ENCODE data around the gene PPM1A. TPM values are rescaled to one million over a fixed set of nuclear protein-coding genes. Genes with fewer than 3 reads are reported as not detected.

The PPM1A gene
- total RNA-seq, 1 donor, result 105 TPM

DNA sequence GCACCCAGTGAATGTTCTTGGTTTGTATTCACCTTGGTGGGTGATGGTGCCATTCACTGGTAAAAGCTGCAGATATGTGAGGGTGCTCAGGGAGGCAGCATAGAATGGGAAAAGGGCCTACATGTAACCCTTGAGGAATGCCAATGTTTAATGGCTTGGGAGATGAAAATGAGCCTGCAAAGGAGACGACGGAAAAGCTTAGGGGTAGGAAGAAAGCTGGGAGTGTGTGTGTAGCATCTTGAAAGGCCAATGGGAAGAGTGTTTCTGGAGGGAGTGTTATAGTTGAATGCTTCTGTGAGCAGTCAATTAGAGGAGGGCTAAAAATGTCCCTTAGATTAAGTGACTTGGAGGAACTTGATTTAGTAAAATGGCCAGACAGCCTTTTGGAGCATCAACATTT lies 24.9 kb downstream of the PPM1A start:
- no peaks in the 10 kb centered on the region for H3K27me3 ChIP-seq (ENCODE audit: insufficient read depth, low read length)
- H3K9me3 ChIP-seq (ENCODE audit: low read depth, low read length), result no peaks in the 10 kb centered on the region
- H3K4me3 ChIP-seq (ENCODE audit: low read length), result no peak overlapping the region
- H3K4me1 ChIP-seq (ENCODE audit: insufficient read depth, low read length), result peaks cover 19% of the 10 kb centered on the region

DNA sequence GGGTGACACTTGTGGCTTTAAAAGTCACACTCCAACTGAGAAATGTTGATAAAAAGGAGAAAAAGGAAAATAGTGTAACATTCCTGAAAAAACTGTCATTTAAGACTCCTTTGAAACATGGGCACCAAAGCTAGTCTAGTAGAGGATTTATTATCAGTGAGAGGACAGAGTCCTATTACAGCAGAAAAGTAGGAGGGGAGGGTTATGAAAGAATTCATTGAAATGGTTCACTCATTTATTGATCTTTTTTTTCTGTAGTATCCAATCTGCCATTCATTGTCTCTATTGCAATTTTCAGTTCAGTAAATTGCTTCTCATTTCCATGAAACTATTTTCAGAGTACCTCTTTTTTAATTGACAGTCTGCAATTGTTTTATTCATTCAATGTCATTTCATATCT lies 25.4 kb downstream of the PPM1A start:
- Histone ChIP-seq H3K4me1 (ENCODE audit: insufficient read depth, low read length) (peaks cover 19% of the 10 kb centered on the region), H3K27me3 (ENCODE audit: insufficient read depth, low read length) (no peaks in the 10 kb centered on the region), H3K4me3 (ENCODE audit: low read length) (no peak overlapping the region), H3K9me3 (ENCODE audit: low read depth, low read length) (no peaks in the 10 kb centered on the region)

DNA sequence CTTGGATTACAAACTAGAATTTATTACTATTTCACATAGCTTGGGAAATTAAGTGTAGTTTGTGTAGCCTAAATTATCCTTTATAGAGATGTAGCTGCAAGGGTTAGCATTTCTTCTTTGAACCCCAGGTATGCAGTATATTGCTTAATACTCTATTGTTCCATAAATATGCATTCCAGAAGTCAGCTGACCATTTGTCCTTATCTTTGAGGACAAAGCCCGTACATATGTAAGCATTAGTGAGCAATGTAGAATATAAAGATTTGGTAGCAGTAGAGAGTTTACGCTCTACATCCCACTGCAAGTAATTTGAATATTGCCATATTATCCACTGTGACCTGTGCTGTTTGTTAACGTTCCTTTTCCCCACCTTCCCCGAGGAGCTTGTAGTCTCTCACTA lies 26.9 kb downstream of the PPM1A start:
- H3K4me1 ChIP-seq (ENCODE audit: insufficient read depth, low read length), result peaks cover 18% of the 10 kb centered on the region
- no peaks in the 10 kb centered on the region for H3K9me3 ChIP-seq (ENCODE audit: low read depth, low read length)
- no peak overlapping the region for H3K4me3 ChIP-seq (ENCODE audit: low read length)
- no peaks in the 10 kb centered on the region for H3K27me3 ChIP-seq (ENCODE audit: insufficient read depth, low read length)

DNA sequence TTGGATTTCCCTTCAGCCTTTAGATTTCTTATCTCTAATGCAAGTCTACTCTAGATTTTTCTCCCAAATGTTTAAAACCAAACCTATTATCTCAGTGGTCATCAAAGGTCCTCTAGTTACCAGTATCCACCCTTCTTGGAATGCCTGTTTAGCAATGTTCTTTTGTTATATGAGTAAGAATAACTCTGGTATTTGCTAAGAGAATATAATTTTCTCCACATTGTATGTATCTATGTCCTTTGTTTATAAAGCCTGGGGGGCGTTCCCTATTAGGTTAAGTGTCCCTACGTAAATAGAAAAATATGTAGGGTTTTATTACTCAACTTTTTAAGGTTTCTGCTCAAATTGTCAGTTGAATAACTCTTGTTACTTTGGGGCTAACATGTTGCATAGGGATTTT lies 27.3 kb downstream of the PPM1A start:
- no peak overlapping the region for H3K4me3 ChIP-seq (ENCODE audit: low read length)
- peaks cover 16% of the 10 kb centered on the region for H3K4me1 ChIP-seq (ENCODE audit: insufficient read depth, low read length)
- H3K27me3 ChIP-seq (ENCODE audit: insufficient read depth, low read length), result no peaks in the 10 kb centered on the region
- no peaks in the 10 kb centered on the region for H3K9me3 ChIP-seq (ENCODE audit: low read depth, low read length)

DNA sequence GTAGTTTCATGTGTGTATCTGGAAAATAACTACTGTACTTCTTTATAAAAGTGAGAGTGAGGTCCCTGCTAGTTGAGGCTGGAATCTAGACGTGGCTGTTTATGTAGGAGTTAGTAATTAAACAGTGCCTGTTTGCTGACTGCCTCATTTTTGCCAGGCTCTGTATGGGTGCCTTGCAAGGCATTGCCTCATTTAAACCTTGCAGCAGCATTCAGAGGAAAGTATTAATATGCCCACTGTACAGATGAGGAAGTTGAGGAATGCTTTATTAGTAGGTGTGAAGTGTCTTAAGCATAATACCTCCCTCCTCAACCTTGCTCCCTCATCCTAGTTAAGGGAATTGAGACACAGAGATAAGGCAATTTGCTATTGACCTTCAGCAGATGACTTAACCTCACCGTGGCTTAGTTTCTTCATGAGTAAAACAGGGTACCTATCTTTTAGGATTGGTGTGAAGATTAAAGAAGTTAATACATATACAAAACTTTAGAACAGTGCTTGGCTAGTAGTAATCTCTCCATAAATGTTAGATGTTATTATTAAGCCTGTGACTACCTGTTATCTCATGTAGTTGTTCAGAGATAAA lies 28.7 kb downstream of the PPM1A start:
- Histone ChIP-seq H3K4me1 (ENCODE audit: insufficient read depth, low read length) (peaks cover 12% of the 10 kb centered on the region), H3K9me3 (ENCODE audit: low read depth, low read length) (no peaks in the 10 kb centered on the region), H3K27me3 (ENCODE audit: insufficient read depth, low read length) (no peaks in the 10 kb centered on the region), H3K4me3 (ENCODE audit: low read length) (no peak overlapping the region)

DNA sequence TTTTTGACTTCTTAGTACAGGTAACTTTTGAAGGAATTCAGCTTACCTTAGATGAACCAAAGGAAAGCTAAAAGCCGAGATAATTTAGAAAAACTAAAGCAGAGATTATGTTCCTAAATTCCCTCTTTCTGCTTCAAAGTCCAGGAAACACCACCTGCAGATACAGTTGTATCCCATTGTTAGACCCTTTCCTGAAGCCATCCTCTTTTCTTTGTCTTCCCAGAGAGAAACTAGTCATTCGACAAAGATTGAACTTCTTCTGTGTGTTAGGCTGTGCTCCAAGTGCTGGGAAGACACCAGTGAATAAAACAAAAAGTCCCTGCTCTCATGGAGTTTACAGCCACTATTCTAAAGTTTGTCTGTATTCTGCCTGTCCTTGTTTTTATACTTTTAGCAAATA lies 29.3 kb downstream of the PPM1A start:
- Histone ChIP-seq H3K4me1 (ENCODE audit: insufficient read depth, low read length) (peaks cover 12% of the 10 kb centered on the region), H3K9me3 (ENCODE audit: low read depth, low read length) (no peaks in the 10 kb centered on the region), H3K27me3 (ENCODE audit: insufficient read depth, low read length) (no peaks in the 10 kb centered on the region), H3K4me3 (ENCODE audit: low read length) (no peak overlapping the region)

DNA sequence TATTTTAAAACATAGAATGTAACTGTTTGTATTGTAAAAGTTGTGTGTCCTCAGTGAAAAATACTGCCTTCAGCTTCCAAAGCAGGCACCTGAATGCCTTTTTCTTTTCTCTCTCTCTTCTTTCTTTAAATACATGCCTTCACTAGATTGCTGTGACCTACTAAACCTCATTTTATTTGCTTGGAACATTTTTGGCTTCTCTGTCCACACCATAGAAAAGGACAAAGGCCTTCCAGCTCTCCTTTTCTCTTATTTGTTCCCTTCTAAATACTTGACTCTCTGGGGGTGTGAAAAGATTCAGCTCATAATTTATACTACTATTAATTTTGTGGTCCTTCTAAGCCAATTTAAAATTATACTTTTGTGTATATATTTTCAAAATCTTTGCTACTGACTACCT lies 38.4 kb downstream of the PPM1A start:
- no peaks in the 10 kb centered on the region for H3K27me3 ChIP-seq (ENCODE audit: insufficient read depth, low read length)
- H3K4me1 ChIP-seq (ENCODE audit: insufficient read depth, low read length), result no peaks in the 10 kb centered on the region
- no peaks in the 10 kb centered on the region for H3K9me3 ChIP-seq (ENCODE audit: low read depth, low read length)
- no peak overlapping the region for H3K4me3 ChIP-seq (ENCODE audit: low read length)

DNA sequence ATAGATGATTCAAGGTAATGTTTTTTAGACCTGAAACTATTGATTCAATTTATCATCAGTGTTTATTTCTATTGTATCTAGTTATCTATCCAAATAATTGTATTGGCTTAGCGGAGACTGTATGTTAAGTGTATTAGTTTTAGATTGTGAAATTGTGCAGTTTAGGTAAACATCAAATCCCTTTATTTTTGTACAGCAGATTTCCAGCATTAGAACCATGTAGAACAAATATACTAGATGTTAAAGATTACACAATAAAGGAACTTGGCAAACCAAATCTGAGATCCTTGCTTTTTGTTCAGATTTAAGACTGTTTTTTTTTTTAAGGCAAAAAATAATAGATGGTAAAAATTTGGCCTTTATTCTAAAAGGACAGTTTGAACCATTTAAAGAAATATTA lies 39.3 kb downstream of the PPM1A start:
- Histone ChIP-seq H3K4me3 (ENCODE audit: low read length) (no peak overlapping the region), H3K27me3 (ENCODE audit: insufficient read depth, low read length) (no peaks in the 10 kb centered on the region), H3K4me1 (ENCODE audit: insufficient read depth, low read length) (no peaks in the 10 kb centered on the region), H3K9me3 (ENCODE audit: low read depth, low read length) (no peaks in the 10 kb centered on the region)

DNA sequence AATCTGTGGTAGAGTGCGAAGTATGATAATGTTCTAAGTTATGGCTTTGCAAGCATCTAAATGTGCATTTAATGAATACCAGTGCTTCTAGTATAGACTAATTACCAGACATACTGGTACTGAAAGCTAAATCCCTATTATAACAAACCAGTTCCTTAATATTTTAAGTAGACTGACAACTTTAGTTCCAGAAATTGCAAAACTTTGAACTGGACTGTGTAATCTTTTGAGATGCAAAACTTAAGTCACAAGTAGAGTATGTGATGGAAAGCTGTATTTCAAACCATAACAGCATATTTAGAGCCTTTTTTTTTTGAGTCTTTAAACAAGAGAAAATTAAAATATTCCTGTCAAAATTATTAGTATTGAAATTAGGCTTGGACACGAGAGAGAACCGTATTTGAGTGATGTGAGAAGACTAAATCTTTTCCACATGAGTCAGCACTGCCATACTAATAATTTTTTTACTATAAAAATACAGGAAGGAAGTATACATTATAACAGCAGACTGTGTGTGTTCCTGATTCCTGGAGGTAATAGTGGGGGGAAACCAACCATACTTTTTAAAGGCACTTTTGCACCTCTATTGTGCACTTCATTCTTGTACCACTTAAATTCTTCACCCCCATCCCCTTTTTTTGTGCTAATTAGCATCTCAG lies 45.5 kb downstream of the PPM1A start:
- no peaks in the 10 kb centered on the region for H3K9me3 ChIP-seq (ENCODE audit: low read depth, low read length)
- H3K4me1 ChIP-seq (ENCODE audit: insufficient read depth, low read length), result no peaks in the 10 kb centered on the region
- no peak overlapping the region for H3K4me3 ChIP-seq (ENCODE audit: low read length)
- H3K27me3 ChIP-seq (ENCODE audit: insufficient read depth, low read length), result no peaks in the 10 kb centered on the region

DNA sequence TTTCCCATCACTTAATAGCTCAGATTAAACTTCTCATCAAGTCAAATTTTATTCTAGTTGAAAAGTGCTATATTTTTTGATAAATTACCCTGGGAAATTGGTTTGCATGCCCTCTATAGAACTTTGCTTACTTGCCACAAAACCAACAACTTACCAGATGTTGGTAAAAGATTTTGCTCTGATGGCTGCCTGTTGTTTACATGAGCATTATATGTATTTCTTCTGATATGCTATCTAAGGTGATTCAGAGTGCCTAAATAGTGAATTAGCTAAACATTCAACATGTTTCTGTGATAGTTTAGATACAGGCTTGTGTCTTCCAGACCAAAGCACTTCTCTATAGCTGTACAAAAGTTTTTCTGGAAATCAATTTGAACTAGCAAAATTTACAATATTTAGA lies 51.0 kb downstream of the PPM1A start:
- no peaks in the 10 kb centered on the region for H3K9me3 ChIP-seq (ENCODE audit: low read depth, low read length)
- no peaks in the 10 kb centered on the region for H3K4me1 ChIP-seq (ENCODE audit: insufficient read depth, low read length)
- no peaks in the 10 kb centered on the region for H3K27me3 ChIP-seq (ENCODE audit: insufficient read depth, low read length)
- H3K4me3 ChIP-seq (ENCODE audit: low read length), result no peak overlapping the region

DNA sequence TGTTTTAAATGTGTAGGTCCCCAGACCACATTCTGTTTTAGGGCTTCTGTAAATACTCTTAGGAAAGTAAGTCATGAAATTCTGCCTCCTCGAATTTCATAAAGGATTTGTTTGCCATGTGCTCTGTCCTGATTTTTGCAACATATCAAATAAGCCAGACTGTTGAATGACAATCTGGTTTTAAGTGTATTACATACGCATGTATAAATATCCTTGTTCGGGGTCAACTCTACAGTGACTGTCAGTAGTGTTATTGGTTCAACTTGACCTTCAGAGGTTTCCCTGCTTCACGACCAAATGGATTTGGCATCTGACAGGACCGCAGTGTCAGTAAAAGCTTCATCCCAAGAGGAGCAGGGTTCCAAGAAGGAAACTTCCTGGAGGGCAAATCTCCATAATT lies 52.7 kb downstream of the PPM1A start:
- Histone ChIP-seq H3K4me1 (ENCODE audit: insufficient read depth, low read length) (no peaks in the 10 kb centered on the region), H3K27me3 (ENCODE audit: insufficient read depth, low read length) (no peaks in the 10 kb centered on the region), H3K4me3 (ENCODE audit: low read length) (no peak overlapping the region), H3K9me3 (ENCODE audit: low read depth, low read length) (no peaks in the 10 kb centered on the region)

DNA sequence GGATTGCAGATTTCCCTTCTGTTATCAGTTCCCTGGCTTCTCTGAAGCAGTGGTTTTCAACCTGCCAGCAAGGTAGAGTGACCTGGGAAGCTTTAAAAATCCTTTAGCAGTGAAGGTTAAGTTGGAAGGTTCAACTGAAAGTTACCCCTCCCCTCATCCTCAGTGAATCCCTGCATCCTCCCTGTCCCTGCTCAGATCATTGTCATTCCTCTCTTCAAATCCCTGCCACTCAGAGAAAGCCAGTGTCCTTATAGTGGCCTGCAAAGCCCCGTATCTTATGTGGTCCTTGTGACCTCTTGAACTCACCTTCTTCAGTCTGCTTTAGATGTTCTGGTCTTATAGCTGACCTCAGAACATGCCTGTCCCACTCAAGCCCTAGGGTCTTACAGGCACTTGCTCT lies 53.6 kb downstream of the PPM1A start:
- no peak overlapping the region for H3K4me3 ChIP-seq (ENCODE audit: low read length)
- no peaks in the 10 kb centered on the region for H3K27me3 ChIP-seq (ENCODE audit: insufficient read depth, low read length)
- H3K9me3 ChIP-seq (ENCODE audit: low read depth, low read length), result no peaks in the 10 kb centered on the region
- no peaks in the 10 kb centered on the region for H3K4me1 ChIP-seq (ENCODE audit: insufficient read depth, low read length)

DNA sequence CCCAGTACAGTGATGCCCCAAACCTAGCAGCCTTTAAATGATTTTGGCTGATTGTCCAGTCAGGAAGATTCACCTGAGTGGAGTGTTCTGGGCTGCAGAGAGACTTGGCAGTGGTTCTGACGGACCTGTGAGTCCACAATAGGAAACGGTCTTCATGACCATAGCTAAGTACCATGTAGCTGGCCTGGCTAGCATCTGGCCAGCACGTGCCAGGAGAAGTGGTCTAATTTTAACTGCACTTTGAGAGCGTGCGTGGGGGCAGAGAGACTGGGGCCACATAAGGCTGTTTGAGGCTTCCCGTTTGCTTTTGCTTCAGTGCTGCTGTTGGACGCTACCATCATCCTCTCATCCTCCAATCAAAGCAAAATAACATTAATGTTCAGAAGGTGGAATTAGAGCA lies 54.7 kb downstream of the PPM1A start:
- H3K9me3 ChIP-seq (ENCODE audit: low read depth, low read length), result no peaks in the 10 kb centered on the region
- no peaks in the 10 kb centered on the region for H3K4me1 ChIP-seq (ENCODE audit: insufficient read depth, low read length)
- no peaks in the 10 kb centered on the region for H3K27me3 ChIP-seq (ENCODE audit: insufficient read depth, low read length)
- no peak overlapping the region for H3K4me3 ChIP-seq (ENCODE audit: low read length)

DNA sequence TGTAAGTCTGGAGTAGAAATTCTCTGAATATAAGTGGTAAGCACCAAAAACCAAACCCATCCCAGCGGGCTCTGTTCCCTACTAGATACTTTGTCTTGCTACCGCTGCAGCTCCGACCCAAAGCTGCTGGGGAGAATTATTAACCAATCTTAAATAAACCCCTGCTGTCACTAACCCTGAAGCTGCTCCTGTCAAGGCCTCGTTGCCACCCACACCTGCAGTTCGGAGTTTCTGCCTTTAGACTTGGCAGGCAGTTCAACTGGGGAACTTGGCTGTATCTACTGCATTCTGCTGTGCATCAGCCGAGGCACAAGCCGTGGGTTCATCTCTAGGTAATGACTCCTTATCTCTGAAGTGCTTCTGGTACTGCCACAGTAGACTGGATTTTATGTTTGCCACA lies 55.5 kb downstream of the PPM1A start:
- Histone ChIP-seq H3K27me3 (ENCODE audit: insufficient read depth, low read length) (no peaks in the 10 kb centered on the region), H3K4me1 (ENCODE audit: insufficient read depth, low read length) (no peaks in the 10 kb centered on the region), H3K4me3 (ENCODE audit: low read length) (no peak overlapping the region), H3K9me3 (ENCODE audit: low read depth, low read length) (no peaks in the 10 kb centered on the region)

DNA sequence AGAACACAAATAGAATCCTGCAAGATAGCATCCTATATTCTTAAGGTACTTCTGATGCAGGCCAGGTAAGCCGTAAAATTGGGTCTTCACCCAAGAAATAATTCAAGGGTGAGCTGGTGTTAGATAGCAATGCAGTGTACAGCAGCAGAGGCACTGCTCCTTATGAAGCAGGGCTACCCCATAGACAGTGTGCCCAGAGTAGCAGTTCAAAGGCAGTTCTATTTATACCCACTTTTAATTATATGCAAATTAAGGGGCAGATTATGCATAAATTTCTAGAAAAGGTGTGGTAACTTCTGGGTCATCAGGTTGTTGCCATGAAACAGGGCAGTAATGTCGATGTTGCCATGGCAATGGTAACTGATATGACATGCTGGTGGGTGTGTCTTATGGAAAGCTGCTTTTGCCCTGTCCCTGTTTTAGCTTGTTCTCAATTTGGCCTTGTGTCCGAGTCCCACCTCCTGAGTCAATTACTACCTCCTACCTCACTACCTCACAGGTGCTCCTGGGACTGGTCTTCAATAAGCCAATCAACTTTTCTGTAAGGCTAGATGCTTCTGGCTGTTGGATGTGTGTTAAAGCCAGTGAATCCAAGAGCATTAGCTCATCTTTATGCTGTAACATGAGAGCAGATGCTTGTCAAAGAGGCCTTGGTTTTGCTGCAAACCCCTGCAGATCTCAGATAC lies 61.0 kb downstream of the PPM1A start:
- H3K9me3 ChIP-seq (ENCODE audit: low read depth, low read length), result no peaks in the 10 kb centered on the region
- H3K4me1 ChIP-seq (ENCODE audit: insufficient read depth, low read length), result no peaks in the 10 kb centered on the region
- peaks cover 2% of the 10 kb centered on the region for H3K27me3 ChIP-seq (ENCODE audit: insufficient read depth, low read length)
- no peak overlapping the region for H3K4me3 ChIP-seq (ENCODE audit: low read length)

DNA sequence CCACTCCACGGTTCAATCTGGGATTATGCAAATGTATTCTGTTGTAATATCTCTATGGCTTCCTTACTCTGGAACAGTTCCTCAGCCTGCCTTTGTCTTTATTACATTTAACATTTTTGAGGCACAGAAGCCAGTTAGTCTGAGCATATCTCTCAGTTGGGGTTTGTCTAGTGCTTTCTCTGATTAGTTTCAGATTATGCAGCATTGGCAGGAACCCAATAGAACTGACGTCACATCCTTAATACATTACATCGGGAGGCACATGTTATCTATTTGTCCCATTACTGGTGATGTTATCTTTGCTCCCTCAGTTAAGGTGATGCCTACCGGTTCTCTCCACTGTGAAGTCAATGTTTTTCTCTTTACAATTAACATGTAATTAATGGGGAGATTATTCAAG lies 62.4 kb downstream of the PPM1A start:
- no peaks in the 10 kb centered on the region for H3K4me1 ChIP-seq (ENCODE audit: insufficient read depth, low read length)
- H3K9me3 ChIP-seq (ENCODE audit: low read depth, low read length), result no peaks in the 10 kb centered on the region
- H3K4me3 ChIP-seq (ENCODE audit: low read length), result no peak overlapping the region
- H3K27me3 ChIP-seq (ENCODE audit: insufficient read depth, low read length), result peaks cover 2% of the 10 kb centered on the region

Data from mononuclear cell (primary cell).